Astrocyte (in vitro differentiated cells and primary cell): Measurements from ENCODE around the gene MLXIP. TPM values are rescaled to one million over a fixed set of nuclear protein-coding genes. Genes with fewer than 3 reads are reported as not detected.
"Not testable (repeated sequence)": the region's sequence is repeated elsewhere in the genome, so short reads cannot be mapped to it uniquely, and the experiment has no call there.

Source experiments
- DNase-seq: peaks from one replicate; pipeline ENCODE4 v3.0.0-alpha.2; 2010; ENCODE audit warnings: low read depth
- FAIRE-seq: peaks from 2 replicates; lab custom pipeline; 2011; peaks lifted over from hg19 to GRCh38; lab: Jason Lieb, UNC
- H2AFZ ChIP-seq: 2 replicates; pipeline ENCODE4 v1.6.0; 2012; ENCODE audit warnings: low read depth, low read length, inconsistent platforms
- H3K27ac ChIP-seq: 2 replicates; pipeline ENCODE4 v1.5.1; 2011; ENCODE audit warnings: low read depth, low read length, inconsistent platforms
- H3K27me3 ChIP-seq: 2 replicates; pipeline ENCODE4 v1.6.0; 2011; ENCODE audit warnings: low read length, inconsistent platforms; ENCODE audit not compliant: insufficient read depth
- H3K36me3 ChIP-seq: 2 replicates; pipeline ENCODE4 v1.5.1; 2011; ENCODE audit warnings: low read length, inconsistent platforms; ENCODE audit not compliant: insufficient read depth
- H3K4me1 ChIP-seq: 2 replicates; pipeline ENCODE4 v1.5.1; 2011; ENCODE audit warnings: low read length, inconsistent platforms; ENCODE audit not compliant: insufficient read depth
- H3K4me2 ChIP-seq: 2 replicates; pipeline ENCODE4 v1.6.0; 2012; ENCODE audit warnings: low read length, inconsistent platforms
- H3K4me3 ChIP-seq: 2 replicates; pipeline ENCODE4 v1.5.1; 2011; ENCODE audit warnings: low read depth, mild to moderate bottlenecking, low read length, inconsistent platforms; ENCODE audit not compliant: insufficient read depth
- H3K79me2 ChIP-seq: 2 replicates; pipeline ENCODE4 v1.6.0; 2012; ENCODE audit warnings: mild to moderate bottlenecking, low read length, inconsistent platforms; ENCODE audit not compliant: insufficient read depth
- H3K9ac ChIP-seq: 2 replicates; pipeline ENCODE4 v1.6.0; 2012; ENCODE audit warnings: mild to moderate bottlenecking, low read length, inconsistent platforms
- H3K9me3 ChIP-seq: 2 replicates; pipeline ENCODE4 v1.5.1; 2012; ENCODE audit warnings: low read depth, mild to moderate bottlenecking, low read length, inconsistent platforms; ENCODE audit not compliant: insufficient read depth
- H4K20me1 ChIP-seq: 2 replicates; pipeline ENCODE4 v1.6.0; 2012; ENCODE audit warnings: low read length, inconsistent platforms; ENCODE audit not compliant: insufficient read depth
- H3K27ac Mint-ChIP-seq: one replicate; pipeline ENCODE4 v1.8.0; 2021; ENCODE audit warnings: mild to moderate bottlenecking, mixed read lengths; ENCODE audit not compliant: unreplicated experiment
- H3K27me3 Mint-ChIP-seq: one replicate; pipeline ENCODE4 v1.8.0; 2021; ENCODE audit warnings: low read depth, mixed read lengths; ENCODE audit not compliant: unreplicated experiment
- H3K36me3 Mint-ChIP-seq: one replicate; pipeline ENCODE4 v1.8.0; 2021; ENCODE audit warnings: low read depth, mixed read lengths; ENCODE audit not compliant: unreplicated experiment
- H3K4me1 Mint-ChIP-seq: one replicate; pipeline ENCODE4 v1.8.0; 2021; ENCODE audit warnings: low read depth, mixed read lengths; ENCODE audit not compliant: unreplicated experiment
- H3K4me3 Mint-ChIP-seq: one replicate; pipeline ENCODE4 v1.8.0; 2021; ENCODE audit warnings: mild to moderate bottlenecking, moderate library complexity, mixed read lengths; ENCODE audit not compliant: unreplicated experiment
- H3K9me3 Mint-ChIP-seq: one replicate; pipeline ENCODE4 v1.8.0; 2021; ENCODE audit warnings: mild to moderate bottlenecking, mixed read lengths; ENCODE audit not compliant: unreplicated experiment
- EZH2 ChIP-seq: IDR thresholded peaks from 2 replicates; pipeline ENCODE4 v1.6.1; 2012; ENCODE audit warnings: mild to moderate bottlenecking, low read length, inconsistent platforms; ENCODE audit not compliant: insufficient read depth
- total RNA-seq: library from RNA; stranded (reverse); gene quantifications from 2 replicates; pipeline ENCODE4 v1.2.1, GENCODE V29; 2021
- TF ChIP-seq, protein P1 (sequence below): IDR thresholded peaks from 2 replicates; pipeline ENCODE4 v1.5.1; 2011; ENCODE audit warnings: low read depth, mild to moderate bottlenecking, inconsistent platforms, low read length, moderate library complexity; ENCODE audit not compliant: insufficient read depth

Gene MLXIP
- total RNA-seq, 1 donor from 2014 or later = 62.5 TPM

DNA sequence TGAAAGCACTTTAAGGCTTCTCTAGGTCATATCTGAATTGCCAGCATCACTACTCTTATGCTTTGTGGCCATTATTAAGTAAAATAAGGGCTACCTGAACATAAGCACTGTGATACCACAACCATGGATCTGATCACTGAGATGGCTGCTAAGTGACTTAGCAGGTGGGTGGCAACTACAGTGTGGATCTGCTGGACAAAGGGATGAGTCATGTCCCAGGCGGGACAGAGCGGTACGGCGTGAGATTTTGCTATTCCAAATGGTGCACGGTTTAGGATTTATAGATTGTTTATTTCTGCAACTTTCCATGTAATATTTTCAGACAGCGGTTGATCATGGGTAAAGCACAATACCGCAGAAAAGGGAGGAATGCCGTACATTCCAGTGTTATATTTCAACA is 39.4 kb downstream of the MLXIP start:
- H3K36me3 ChIP-seq = no peaks in the 10 kb centered on the region
- H3K4me2 ChIP-seq = no peak overlapping the region
- peaks cover 5% of the 10 kb centered on the region for H3K4me1 ChIP-seq
- no peak overlapping the region for H2AFZ ChIP-seq
- TF ChIP-seq, protein P1, sequence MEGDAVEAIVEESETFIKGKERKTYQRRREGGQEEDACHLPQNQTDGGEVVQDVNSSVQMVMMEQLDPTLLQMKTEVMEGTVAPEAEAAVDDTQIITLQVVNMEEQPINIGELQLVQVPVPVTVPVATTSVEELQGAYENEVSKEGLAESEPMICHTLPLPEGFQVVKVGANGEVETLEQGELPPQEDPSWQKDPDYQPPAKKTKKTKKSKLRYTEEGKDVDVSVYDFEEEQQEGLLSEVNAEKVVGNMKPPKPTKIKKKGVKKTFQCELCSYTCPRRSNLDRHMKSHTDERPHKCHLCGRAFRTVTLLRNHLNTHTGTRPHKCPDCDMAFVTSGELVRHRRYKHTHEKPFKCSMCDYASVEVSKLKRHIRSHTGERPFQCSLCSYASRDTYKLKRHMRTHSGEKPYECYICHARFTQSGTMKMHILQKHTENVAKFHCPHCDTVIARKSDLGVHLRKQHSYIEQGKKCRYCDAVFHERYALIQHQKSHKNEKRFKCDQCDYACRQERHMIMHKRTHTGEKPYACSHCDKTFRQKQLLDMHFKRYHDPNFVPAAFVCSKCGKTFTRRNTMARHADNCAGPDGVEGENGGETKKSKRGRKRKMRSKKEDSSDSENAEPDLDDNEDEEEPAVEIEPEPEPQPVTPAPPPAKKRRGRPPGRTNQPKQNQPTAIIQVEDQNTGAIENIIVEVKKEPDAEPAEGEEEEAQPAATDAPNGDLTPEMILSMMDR = no peak
- no peak for TF ChIP-seq EZH2
- Mint-ChIP-seq H3K36me3 (peaks cover 3% of the 10 kb centered on the region), H3K9me3 (no peaks in the 10 kb centered on the region), H3K4me1 (peaks cover 18% of the 10 kb centered on the region), H3K27ac (peak overlapping the region; percentile 0), H3K4me3 (no peak overlapping the region), H3K27me3 (no peaks in the 10 kb centered on the region)
- FAIRE-seq (no peak), DNase-seq (no peak)
- H3K27me3 ChIP-seq = no peaks in the 10 kb centered on the region
- H3K9ac ChIP-seq = no peak overlapping the region
- H3K79me2 ChIP-seq = peaks cover 40% of the 10 kb centered on the region
- peaks cover 33% of the 10 kb centered on the region for H4K20me1 ChIP-seq
- no peaks in the 10 kb centered on the region for H3K9me3 ChIP-seq
- no peak overlapping the region for H3K27ac ChIP-seq
- H3K4me3 ChIP-seq = no peak overlapping the region

DNA sequence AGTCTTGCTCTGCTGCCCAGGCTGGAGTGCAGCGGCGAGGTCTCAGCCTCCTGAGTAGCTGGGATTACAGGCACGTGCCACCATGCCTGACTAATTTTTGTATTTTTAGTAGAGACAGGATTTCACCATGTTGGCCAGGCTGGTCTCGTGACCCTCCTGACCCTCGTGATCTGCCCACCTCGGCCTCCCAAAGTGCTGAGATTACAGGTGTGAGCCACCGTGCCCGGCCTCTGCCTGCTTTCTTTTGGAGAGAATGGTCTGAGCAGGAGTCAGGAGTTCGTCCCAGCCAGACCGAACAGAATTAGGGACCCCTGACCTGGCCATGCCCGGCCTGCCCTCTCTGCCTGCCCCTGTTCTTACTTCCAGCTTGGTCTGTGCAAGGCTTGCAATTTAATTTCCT is 42.8 kb downstream of the MLXIP start:
- H3K4me1 Mint-ChIP-seq = peaks cover 29% of the 10 kb centered on the region
- H4K20me1 ChIP-seq = peaks cover 52% of the 10 kb centered on the region
- H3K79me2 ChIP-seq = peaks cover 61% of the 10 kb centered on the region
- DNase-seq, H3K9me3 Mint-ChIP-seq, FAIRE-seq, H3K9ac ChIP-seq, H3K27ac Mint-ChIP-seq, H3K27me3 ChIP-seq, H3K27ac ChIP-seq, H3K36me3 Mint-ChIP-seq, H3K36me3 ChIP-seq, H2AFZ ChIP-seq, H3K27me3 Mint-ChIP-seq, H3K4me2 ChIP-seq, H3K4me3 Mint-ChIP-seq, H3K4me3 ChIP-seq, H3K9me3 ChIP-seq: not testable (repeated sequence)
- peaks cover 14% of the 10 kb centered on the region for H3K4me1 ChIP-seq

DNA sequence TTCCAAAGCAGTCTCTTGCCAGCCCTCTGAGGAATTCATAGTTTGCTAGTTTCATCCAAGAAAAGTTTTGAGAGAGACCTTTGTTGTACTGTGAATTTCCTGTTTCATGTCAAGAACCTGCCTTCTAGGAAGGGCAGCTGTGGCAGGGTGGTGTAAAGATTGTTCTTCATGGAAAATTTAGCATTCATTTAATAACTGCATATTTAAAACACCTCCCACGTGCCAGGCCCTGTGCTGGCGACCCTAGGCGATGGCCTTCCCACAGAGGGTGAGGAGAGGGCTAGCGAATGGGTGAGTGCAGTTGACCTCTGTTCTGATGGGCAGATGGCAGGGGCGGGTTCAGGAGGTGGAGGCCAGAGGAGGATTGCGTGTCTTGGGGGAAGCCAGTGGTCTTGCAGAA is 43.2 kb downstream of the MLXIP start:
- TF ChIP-seq, protein P1 = no peak
- TF ChIP-seq EZH2 = no peak
- Histone ChIP-seq H2AFZ (no peak overlapping the region), H3K4me3 (no peak overlapping the region), H3K9me3 (no peaks in the 10 kb centered on the region), H3K9ac (no peak overlapping the region), H3K4me2 (no peak overlapping the region), H3K27me3 (no peaks in the 10 kb centered on the region), H3K4me1 (peaks cover 14% of the 10 kb centered on the region), H3K36me3 (no peaks in the 10 kb centered on the region), H3K27ac (no peak overlapping the region), H3K79me2 (peaks cover 61% of the 10 kb centered on the region), H4K20me1 (peaks cover 52% of the 10 kb centered on the region)
- FAIRE-seq (no peak), DNase-seq (no peak)
- Mint-ChIP-seq H3K4me3 (no peak overlapping the region), H3K27me3 (no peaks in the 10 kb centered on the region), H3K9me3 (no peaks in the 10 kb centered on the region), H3K4me1 (peaks cover 31% of the 10 kb centered on the region), H3K36me3 (peaks cover 3% of the 10 kb centered on the region), H3K27ac (no peak overlapping the region)
